Measurements from ENCODE around the gene CNP.
"Not testable (repeated sequence)": the region's sequence is repeated elsewhere in the genome, so short reads cannot be mapped to it uniquely, and the experiment has no call there.

CNP gene

DNA sequence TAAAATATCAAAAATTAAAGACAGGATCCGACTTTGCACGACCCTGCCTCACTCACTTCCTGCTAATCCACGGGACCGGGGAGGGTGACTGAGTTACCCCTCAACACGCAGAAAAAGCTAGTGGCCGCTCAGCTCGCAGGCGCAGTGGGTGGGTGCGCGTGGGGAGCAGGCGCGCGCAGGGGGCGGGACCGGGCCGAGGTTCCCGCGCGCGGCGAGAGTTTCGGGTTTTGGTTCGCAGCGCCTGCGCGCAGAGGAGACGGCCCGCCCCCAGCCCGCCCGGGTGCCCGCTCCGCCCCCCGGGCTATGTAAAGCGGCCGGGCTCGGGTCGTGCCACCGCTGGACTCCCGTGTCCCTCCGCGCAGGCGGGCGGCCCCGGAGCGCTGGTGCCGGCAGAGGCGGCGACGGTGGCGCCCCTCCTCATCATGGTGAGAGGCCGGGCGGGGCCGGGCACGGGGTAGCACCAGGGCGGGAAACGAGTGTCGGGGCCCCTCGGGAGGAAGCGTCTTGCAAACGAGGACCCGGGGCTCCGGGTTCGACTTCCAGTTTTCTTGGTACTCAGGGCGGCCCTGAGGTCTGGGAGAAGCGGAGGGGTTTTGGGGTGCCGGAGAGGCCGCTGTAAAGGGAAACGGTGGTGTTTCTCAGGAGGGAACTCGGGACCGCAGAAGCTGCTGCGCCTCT is at the start of gene CNP:
CNP (plus strand) TSS at position 333 of the 678 bp plus-strand sequence; CDS start at position 423, 90 bp downstream.
- DNase-seq (ENCODE audit: low spot score), result peak; percentile 80

DNA sequence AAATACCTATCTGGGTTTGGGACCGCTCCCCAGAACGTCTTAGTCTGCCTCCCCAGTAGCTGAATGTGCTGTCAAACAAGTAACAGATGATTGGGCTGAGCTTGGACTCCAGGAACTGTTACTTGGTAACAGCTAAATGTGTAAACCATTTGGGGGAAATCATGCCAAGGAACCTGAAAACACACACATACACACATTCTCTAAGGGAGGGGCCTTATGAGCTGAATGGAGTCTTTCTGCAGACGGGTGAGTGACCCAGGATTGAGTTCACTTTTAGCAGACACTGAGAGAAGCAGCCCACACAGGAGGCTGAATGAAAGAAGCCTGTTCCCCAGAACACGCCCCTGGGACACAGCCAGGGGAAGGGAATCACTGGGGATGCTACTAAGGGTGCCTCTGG is 49.4 kb upstream of the CNP start:
- DNase-seq (ENCODE audit: low spot score), result no peak

DNA sequence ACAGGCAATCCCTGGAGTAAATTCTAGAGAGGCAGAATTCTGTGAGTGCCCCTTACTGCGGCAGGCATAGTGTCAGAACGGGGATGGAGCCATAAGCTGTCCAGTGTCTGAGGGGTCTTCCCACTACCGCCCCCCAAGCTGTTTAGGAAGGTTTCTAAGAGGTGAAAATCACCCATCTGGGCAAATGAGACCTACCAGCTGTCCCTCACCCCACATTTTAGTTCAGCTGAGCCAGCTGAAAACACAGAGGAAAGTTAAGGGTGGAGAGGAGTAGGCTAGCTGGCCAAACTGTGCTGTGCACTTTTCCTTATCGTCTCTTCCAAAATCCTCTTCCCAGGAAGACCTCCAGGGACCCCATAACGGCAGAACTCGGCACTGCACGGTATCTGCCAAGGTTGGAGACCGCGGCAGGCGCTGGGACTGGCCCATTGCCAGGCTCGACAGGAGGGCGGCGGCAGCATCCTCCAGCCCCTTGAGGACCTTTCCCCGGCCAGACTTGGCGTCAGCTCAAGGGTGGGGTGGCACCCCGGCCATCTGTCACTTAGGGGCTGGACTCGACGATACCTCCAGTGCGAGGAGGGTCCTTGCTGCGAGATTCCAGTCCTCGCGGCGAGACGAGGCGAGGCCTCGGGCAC is 48.8 kb upstream of the CNP start:
- peak; percentile 74 for DNase-seq (ENCODE audit: low spot score)

GRCh38 chr17:41918314-41919164 is 48.1 kb upstream of the CNP start, which contains the start of gene ACLY:
ACLY (minus strand) TSS chr17:41918951; CDS start chr17:41913873, 5,078 bp downstream.
- peak; percentile 98 for DNase-seq (ENCODE audit: low spot score)

- no peak for DNase-seq (ENCODE audit: low spot score)
These were observed 47.3 kb upstream of the CNP start for GRCh38 chr17:41919165-41919817.

DNA sequence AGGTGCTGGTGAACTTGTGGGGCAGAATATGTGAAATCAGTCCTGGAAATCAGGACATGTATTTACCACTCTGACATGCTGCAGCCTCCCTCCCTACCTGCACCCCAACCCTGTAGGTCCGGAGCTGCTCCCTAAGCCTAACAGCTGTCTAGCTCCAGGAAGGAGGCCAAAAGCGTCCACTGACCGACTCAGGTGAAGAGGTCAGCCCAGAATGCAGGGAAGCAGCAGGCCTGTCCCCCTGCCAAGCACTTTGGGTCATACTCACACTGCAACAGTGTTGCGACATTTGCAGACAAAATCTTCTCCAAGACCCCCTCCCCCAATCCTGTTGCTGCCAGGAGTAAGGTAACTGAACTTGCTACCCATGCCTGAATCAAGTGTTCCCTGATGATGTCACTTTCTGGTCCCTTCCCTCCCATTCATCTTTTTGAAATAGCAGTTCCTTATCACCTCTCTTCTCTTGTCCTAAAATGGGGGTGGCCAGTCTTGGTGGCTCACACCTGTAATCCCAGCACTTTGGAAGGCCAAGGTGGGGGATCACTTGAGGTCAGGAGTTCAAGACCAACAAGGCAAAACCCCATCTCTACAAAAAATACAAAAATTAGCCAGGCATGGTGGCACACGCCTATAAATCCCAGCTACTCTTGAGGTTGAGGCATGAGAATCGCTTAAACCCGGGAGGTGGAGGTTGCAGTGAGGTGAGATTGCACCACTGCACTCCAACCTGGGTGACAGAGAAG is 46.6 kb upstream of the CNP start:
- no peak for DNase-seq (ENCODE audit: low spot score)

GRCh38 chr17:41920580-41920955 is 46.0 kb upstream of the CNP start:
- DNase-seq (ENCODE audit: low spot score), result no peak

GRCh38 chr17:41925991-41926590 is 40.5 kb upstream of the CNP start:
- DNase-seq (ENCODE audit: low spot score), result no peak

DNA sequence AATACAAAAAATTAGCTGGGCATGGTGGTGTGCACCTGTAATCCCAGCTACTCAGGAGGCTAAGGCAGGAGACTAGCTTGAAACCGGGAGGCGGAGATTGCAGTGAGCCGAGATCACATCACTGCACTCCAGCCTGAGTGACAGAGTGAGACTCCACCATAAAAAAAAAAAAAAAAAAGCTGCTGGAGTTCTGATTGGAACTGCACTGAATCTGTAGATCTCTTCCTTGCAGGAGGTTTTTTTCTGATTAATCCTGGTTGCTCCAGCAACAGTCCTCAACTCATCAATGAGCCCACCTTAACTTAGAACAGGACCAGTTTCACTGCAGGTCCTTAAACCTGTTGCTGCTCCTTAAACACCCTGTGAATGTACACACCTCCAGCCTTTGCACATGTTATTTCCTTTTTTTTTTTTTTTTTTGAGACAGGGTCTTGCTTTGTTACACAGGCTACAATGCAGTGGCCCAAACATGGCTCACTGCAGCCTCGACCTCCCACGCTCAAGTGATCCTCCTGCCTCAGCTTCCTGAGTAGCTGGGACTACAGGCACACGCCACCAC is 37.8 kb upstream of the CNP start:
- DNase-seq (ENCODE audit: low spot score), result no peak

GRCh38 chr17:41930009-41930832 is 36.4 kb upstream of the CNP start, which contains the start of gene ODAD4:
ODAD4 (plus strand) TSS chr17:41930617; CDS start chr17:41930724, 107 bp downstream.
- peak; percentile 98 for DNase-seq (ENCODE audit: low spot score)

- DNase-seq (ENCODE audit: low spot score), result not testable (repeated sequence)
These were observed 35.8 kb upstream of the CNP start for GRCh38 chr17:41930833-41931156.

- not testable (repeated sequence) for DNase-seq (ENCODE audit: low spot score)
These were observed 34.9 kb upstream of the CNP start for GRCh38 chr17:41931715-41932114.

DNA sequence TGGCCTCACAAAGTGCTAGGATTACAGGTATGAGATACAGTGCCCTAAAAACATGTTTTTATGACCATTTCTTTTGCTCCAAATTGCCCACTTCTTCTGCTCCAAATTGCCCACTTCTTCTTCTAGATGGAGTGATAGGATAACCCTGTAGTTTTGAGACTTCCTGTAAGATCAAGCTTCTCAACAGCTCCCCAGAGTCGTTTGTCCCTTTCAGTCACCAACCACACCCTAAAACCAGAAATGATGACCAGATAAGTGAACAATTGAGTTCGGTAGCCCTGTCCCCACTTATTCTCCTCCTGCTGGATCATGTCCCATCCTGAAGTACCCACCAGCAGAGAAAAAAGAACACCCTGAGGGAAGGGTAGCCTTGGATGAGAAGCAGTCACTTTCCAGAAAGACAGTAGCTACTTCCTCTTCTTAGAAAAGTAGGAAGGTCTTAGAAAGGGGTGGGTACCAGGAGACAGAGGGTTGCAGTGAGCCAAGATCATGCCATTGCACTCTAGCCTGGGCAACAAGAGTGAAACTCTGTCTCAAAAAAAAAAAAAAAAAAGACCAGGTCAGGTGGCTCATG is 33.7 kb upstream of the CNP start:
- DNase-seq (ENCODE audit: low spot score), result peak; percentile 43

- DNase-seq (ENCODE audit: low spot score), result no peak
These were observed 31.0 kb upstream of the CNP start for GRCh38 chr17:41935641-41936040.

- peak; percentile 94 for DNase-seq (ENCODE audit: low spot score)
These were observed 28.3 kb upstream of the CNP start for GRCh38 chr17:41937970-41938954.

DNA sequence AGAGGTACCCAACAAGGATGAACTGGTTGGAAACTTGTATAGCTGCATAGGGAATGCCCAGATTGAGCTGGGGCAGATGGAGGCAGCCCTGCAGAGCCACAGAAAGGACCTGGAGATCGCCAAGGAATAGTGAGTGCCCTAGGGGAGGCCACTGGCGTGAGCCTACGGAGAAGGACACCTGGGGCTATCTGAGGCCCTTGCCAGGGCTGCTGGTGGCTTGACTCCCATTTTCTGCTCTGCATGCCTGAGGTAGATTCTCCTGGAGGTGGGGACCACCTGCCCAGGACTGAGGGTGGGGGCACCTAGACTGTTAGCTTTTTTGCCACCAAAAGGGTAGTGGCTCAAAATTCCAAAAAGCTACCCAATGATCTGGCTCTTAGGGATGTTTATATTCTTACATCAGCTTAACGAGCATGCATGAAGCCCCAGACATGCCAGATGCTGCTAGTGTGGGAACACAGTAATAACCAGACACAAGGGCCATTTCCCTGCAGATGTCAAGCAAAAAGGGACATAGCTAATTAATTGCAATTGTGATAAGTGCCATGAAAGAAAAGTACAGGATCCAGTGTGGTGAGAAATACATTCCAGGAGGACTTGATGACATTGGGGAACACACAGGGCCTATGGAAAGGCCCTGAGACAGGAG is 27.4 kb upstream of the CNP start:
- no peak for DNase-seq (ENCODE audit: low spot score)

- DNase-seq (ENCODE audit: low spot score), result peak; percentile 60
These were observed 26.9 kb upstream of the CNP start for GRCh38 chr17:41939693-41940090.

- DNase-seq (ENCODE audit: low spot score), result no peak
These were observed 25.4 kb upstream of the CNP start for GRCh38 chr17:41941168-41941567.

Data from hematopoietic multipotent progenitor cell treated with erythropoietin and hydrocortisone succinate and interleukin-3 and kit ligand, for 15 days (in vitro differentiated cells).